Measurements from ENCODE around the gene TEDC1. TPM values are rescaled to one million over a fixed set of nuclear protein-coding genes. Genes with fewer than 3 reads are reported as not detected.

Gene TEDC1
- total RNA-seq, 2 experiments from 2014 or later: 43.3 to 47.6 TPM

- DNase-seq (peak; percentile 70), ATAC-seq (ENCODE audit: low read depth) (no peak)
- H3K27ac Mint-ChIP-seq: peak overlapping the region; percentile 91
- peaks cover 20% of the 10 kb centered on the region for H3K4me1 Mint-ChIP-seq
- H3K4me3 Mint-ChIP-seq: peak overlapping the region; percentile 78
- POLR2A ChIA-PET: interaction anchor here (5.7 kb wide), 1 partner anchor 7 kb away, joined by 118 read pairs; no protein-coding TSS in a partner anchor
- no peaks in the 10 kb centered on the region for H3K36me3 Mint-ChIP-seq
- no peaks in the 10 kb centered on the region for H3K27me3 Mint-ChIP-seq
- H3K9me3 Mint-ChIP-seq: no peaks in the 10 kb centered on the region
Observed at GRCh38 chr14:105487986-105488777, 2.9 kb upstream of the TEDC1 start.

DNA sequence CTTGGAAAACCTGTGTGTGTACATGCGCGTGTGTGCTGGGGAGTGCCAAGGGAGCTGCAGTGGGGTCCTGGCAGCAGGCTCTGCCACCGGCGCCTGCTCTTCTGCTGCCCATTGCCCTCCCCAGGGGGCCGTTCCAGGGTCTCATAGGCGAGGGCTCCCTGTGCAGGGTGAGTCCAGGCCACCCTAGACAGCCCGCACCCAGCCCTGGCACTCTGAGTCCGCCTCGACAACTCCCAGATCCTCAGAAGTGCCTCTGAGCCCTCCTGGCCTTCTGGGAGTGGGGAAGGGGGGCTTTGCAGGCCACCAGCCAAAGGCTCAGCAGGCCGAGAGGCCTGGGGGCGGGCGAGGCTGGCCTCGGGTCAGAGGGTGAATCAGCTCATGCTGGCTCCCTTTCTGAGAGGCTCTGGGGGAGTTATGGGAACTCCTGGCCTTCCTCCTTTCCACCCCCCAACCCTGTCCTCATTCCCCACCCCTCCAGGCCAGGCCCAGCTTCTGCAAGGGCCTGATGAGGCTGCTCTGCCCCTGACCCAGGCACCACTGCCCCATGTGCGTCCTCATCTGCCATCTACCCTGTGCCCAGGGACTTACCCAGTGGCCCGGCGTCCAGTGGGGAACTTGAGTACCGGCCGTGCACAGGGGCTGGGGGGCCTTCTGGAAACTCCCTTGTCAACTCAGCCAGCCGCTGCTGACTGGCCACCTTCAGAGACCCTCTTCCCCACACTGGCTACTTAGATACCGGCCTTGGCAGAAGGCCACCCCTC, 2.1 kb upstream of the TEDC1 start:
- Mint-ChIP-seq H3K36me3 (no peaks in the 10 kb centered on the region), H3K27ac (peak overlapping the region; percentile 82), H3K27me3 (no peaks in the 10 kb centered on the region), H3K9me3 (no peaks in the 10 kb centered on the region), H3K4me1 (peaks cover 20% of the 10 kb centered on the region), H3K4me3 (peak overlapping the region; percentile 78)
- POLR2A ChIA-PET: interaction anchor here (0.8 to 5.7 kb wide), 10 partner anchors 7 to 468 kb away, joined by 3 to 118 read pairs (median 6); partner anchors contain the start of genes BRF1, CDCA4, PACS2 and TEX22
- ATAC-seq (ENCODE audit: low read depth): no peak
- no peak for DNase-seq

DNA sequence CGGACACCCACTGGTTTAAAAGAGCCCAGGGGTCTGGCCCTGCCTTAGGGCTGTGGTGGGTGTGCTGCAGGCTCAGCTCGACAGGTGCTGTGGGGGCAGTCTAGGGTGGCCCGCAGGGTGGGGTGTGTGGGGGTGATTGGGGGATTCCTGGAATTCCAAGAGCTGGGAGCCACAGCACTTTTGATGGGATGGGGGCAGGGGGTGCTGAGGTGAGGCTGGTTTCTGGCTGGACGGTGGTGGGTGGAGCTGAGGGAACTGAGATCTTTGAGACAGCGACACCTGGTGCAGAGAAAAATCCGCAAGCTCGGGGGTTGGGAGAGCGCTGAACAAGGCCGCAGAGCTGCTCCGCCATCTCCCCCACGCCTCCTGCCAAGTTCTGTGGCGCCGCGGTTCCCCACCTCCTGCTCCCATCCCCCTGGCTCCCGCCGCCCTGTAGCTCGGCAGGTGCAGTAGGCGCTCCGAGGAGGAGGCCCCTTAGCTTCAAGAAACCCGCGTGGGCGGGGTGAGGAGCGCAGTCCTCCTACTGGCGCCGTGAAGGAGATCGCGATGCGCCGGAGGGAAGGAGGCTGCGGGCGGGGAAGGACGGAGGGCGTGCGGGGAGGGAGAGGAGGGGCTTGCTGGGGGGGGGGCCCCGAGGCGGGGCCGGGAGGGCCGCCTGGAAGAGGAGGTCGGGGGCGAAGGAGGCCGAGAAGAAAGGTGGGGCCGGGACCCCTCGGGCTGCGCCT, 1.3 kb upstream of the TEDC1 start:
- peak overlapping the region; percentile 82 for H3K27ac Mint-ChIP-seq
- POLR2A ChIA-PET: interaction anchor here (0.7 to 5.7 kb wide), 13 partner anchors 8 to 469 kb away, joined by 3 to 118 read pairs (median 4); partner anchors contain the start of genes BRF1, CDCA4, PACS2 and TEX22
- H3K36me3 Mint-ChIP-seq: no peaks in the 10 kb centered on the region
- no peaks in the 10 kb centered on the region for H3K27me3 Mint-ChIP-seq
- peak overlapping the region; percentile 78 for H3K4me3 Mint-ChIP-seq
- no peaks in the 10 kb centered on the region for H3K9me3 Mint-ChIP-seq
- DNase-seq (peak; percentile 85), ATAC-seq (ENCODE audit: low read depth) (peak; percentile 3)
- H3K4me1 Mint-ChIP-seq: peaks cover 15% of the 10 kb centered on the region

GRCh38 chr14:105490267-105490571, 827 bp upstream of the TEDC1 start:
- H3K4me3 Mint-ChIP-seq: peak overlapping the region; percentile 78
- no peaks in the 10 kb centered on the region for H3K27me3 Mint-ChIP-seq
- POLR2A ChIA-PET: interaction anchor here (0.7 to 5.7 kb wide), 12 partner anchors 9 to 469 kb away, joined by 3 to 118 read pairs (median 4); partner anchors contain the start of genes BRF1, CDCA4 and TEX22
- DNase-seq (no peak), ATAC-seq (ENCODE audit: low read depth) (peak; percentile 1)
- no peak overlapping the region for H3K27ac Mint-ChIP-seq
- no peaks in the 10 kb centered on the region for H3K36me3 Mint-ChIP-seq
- H3K4me1 Mint-ChIP-seq: peaks cover 15% of the 10 kb centered on the region
- H3K9me3 Mint-ChIP-seq: no peaks in the 10 kb centered on the region

DNA sequence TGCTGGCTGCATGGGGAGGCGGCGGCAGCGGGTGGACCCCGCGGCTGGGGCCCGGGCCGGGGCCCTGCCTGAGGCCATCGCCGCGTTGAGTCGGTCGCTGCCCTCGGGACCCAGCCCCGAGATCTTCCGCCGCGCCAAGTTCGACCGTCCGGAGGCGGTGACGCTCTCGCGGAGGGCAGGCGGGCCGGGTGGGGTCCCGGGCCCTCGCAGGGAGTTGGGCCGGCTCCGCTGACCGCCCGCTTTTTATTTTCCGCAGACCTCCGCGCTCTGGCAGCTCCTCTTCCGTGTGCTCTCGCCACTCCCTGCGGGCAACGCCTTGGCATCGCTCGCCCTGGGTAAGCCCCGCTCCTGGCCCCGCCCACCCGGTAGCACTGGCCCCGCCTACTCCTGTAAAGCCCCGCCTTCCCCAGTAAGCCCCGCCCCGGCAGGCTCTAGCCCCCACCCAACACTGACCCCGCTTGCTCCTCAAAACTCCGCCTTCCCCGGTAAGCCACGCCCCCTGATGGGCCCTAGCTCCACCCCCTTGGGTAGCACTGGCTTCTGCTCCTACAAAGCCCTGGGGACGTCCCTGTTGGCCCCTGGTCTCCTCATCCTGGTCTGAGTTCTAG, 424 bp downstream of the TEDC1 start:
- DNase-seq (peak; percentile 92), ATAC-seq (ENCODE audit: low read depth) (peak; percentile 3)
- peak overlapping the region; percentile 87 for H3K4me3 Mint-ChIP-seq
- peak overlapping the region; percentile 93 for H3K27ac Mint-ChIP-seq
- no peaks in the 10 kb centered on the region for H3K27me3 Mint-ChIP-seq
- no peaks in the 10 kb centered on the region for H3K36me3 Mint-ChIP-seq
- H3K4me1 Mint-ChIP-seq: peaks cover 15% of the 10 kb centered on the region
- POLR2A ChIA-PET: interaction anchor here (0.7 to 5.7 kb wide), 6 partner anchors 10 to 243 kb away, joined by 3 to 118 read pairs (median 4); partner anchors contain the start of genes BRF1 and BTBD6
- H3K9me3 Mint-ChIP-seq: no peaks in the 10 kb centered on the region

DNA sequence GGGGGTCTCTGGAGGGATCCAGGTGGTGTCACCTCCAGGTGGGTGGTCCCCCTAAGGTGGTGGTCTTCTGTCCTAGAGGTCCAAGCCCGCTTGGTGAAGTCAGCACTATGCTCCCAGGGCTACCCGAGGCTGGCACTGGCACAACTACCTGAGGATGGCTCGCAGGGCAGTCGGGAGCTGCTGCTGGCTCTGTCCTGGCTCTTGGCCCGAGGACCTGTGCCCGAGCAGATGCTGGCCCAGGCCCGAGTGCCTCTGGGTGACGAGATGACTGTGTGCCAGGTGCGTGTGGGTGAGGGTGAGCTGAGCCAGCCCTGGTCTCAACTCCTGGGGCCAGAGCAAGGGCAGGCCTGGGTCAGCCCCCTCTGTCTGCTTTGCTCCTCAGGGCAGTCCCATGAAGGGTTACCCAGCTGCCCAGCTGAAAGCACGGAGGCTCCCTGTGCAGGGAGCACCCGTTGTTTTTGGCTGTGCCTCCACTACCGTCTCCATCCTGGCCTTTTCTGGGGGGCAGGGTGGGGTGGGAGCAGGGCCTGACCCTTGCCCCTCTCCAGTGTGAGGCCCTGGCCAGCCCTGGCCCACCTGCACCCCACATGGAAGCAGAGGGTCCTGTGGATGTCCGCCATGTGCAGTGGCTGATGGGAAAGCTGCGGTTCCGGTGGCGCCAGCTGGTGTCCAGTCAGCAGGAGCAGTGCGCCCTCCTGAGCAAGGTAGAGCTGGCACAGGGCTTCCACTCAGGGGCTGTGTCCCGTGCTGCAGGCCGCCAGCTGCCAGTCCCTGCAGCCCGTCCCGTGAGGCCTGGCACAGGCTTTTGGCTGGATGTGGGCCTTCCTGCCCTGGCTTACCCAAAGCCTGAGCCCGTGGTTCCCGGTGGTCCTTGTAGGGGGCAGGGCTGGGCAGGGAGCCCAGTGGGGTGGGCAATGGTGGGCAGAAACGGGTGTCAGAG, 1.3 kb downstream of the TEDC1 start:
- peak overlapping the region; percentile 87 for H3K4me3 Mint-ChIP-seq
- H3K4me1 Mint-ChIP-seq: peaks cover 15% of the 10 kb centered on the region
- peak overlapping the region; percentile 93 for H3K27ac Mint-ChIP-seq
- no peaks in the 10 kb centered on the region for H3K9me3 Mint-ChIP-seq
- POLR2A ChIA-PET: interaction anchor here (0.7 to 5.7 kb wide), 5 partner anchors 9 to 244 kb away, joined by 3 to 118 read pairs (median 4); partner anchors contain the start of genes BRF1 and BTBD6
- no peaks in the 10 kb centered on the region for H3K36me3 Mint-ChIP-seq
- H3K27me3 Mint-ChIP-seq: no peaks in the 10 kb centered on the region
- ATAC-seq (ENCODE audit: low read depth): no peak
- DNase-seq: peak; percentile 32

DNA sequence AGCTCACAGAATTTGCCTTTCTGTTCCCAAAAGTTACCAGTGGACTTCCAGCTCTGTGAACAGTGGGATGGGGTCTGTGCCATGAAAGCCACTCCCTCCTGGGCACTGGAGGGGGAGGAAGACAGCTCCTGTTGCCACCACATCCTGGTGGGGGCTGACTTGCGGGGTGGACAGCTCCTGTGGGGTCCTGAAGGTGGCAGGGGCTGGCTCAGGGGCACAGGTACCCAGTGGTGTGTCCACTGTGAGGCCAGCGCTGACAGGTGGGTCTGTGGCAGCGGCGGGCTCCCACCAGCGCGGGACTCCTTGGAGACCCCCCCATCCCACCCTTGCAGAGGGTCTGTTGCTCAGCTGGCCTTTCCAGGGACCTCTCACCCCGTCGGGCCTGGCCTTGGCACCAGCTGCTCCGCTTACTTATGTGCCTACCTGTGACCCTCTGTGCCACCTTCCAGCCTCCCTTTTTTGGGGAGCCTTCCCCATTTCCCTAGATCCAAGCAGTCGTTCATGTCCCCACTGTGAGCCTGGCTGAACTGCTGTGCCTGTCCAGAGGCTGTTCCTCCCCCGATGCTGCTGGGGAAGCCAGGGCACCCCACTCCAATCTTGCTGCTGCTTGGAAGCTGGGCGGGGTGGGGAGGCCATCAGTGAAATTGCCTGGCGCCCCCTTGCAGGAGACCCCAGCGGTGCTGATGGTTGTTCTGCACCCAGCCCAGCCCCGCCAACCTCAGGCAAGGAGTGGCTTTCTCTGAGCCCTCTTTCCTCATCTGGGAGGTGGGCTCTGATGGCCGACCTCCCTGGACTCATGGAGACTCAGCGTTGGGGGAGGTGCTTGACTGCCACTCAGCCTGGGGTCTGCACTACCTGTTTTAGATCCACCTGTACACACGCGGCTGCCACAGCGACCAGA, 2.2 kb downstream of the TEDC1 start:
- Mint-ChIP-seq H3K27me3 (no peaks in the 10 kb centered on the region), H3K9me3 (no peaks in the 10 kb centered on the region), H3K4me3 (no peak overlapping the region), H3K36me3 (no peaks in the 10 kb centered on the region), H3K4me1 (peaks cover 15% of the 10 kb centered on the region), H3K27ac (no peak overlapping the region)
- ATAC-seq (ENCODE audit: low read depth) (no peak), DNase-seq (peak; percentile 34)
- POLR2A ChIA-PET: interaction anchor here (5.7 kb wide), 1 partner anchor 12 kb away, joined by 118 read pairs; no protein-coding TSS in a partner anchor

DNA sequence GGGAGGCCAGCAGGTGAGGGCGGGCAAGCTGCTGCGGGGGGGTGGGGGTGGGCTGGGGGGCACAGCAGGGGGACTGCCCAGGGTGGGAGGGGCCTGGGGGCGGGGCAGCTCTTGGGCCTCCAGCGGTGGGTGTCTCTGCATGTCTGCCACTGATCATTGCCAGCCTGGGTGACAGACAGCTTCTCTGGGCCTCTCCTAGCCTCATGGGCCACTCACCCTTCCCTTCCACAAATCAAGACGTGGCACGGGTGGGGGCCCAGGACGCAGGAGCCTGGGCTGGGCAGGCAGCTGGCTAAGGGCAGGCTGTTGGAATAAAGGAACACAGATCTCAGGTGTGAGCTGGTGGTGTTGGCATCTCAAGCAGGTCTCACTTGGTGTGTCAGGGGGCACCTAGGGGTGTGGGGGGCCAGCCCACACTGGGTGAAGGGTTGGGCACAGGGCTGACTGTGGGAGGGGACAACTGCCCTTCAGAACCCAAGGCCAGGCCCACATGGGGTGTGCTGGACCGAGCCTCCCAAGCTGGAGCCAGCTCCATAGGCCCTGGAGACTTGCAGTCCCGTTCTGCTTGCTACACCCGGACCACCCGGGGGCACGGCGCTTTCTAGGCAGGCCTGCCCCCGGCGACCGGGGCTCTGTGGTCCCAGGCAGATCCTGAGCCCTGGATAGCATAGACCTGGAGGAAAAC, 3.0 kb downstream of the TEDC1 start:
- H3K27ac Mint-ChIP-seq: no peak overlapping the region
- H3K4me3 Mint-ChIP-seq: no peak overlapping the region
- H3K9me3 Mint-ChIP-seq: no peaks in the 10 kb centered on the region
- H3K4me1 Mint-ChIP-seq: peaks cover 11% of the 10 kb centered on the region
- H3K27me3 Mint-ChIP-seq: no peaks in the 10 kb centered on the region
- POLR2A ChIA-PET: interaction anchor here (5.7 kb wide), 1 partner anchor 12 kb away, joined by 118 read pairs; no protein-coding TSS in a partner anchor
- DNase-seq (peak; percentile 28), ATAC-seq (ENCODE audit: low read depth) (no peak)
- no peaks in the 10 kb centered on the region for H3K36me3 Mint-ChIP-seq

DNA sequence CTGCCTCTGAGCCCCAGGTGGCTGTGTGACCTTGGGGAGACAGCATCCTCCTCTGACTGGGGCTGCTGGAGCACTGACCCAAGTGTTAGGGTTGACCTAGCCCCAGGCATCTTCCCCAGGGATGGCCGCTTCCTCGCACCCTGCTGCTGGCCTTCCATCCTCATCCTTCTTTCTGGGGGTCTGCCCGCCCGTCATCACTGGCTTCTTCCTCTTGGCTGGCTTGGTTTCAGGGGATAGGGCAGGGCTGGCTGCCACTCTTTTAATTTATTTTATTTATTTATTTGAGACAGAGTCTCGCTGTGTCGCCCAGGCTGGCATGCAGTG, 3.5 kb downstream of the TEDC1 start:
- Mint-ChIP-seq H3K9me3 (no peaks in the 10 kb centered on the region), H3K27me3 (no peaks in the 10 kb centered on the region), H3K36me3 (no peaks in the 10 kb centered on the region), H3K27ac (no peak overlapping the region), H3K4me1 (peaks cover 6% of the 10 kb centered on the region), H3K4me3 (no peak overlapping the region)
- POLR2A ChIA-PET: no interaction called here
- ATAC-seq (ENCODE audit: low read depth) (no peak), DNase-seq (no peak)

DNA sequence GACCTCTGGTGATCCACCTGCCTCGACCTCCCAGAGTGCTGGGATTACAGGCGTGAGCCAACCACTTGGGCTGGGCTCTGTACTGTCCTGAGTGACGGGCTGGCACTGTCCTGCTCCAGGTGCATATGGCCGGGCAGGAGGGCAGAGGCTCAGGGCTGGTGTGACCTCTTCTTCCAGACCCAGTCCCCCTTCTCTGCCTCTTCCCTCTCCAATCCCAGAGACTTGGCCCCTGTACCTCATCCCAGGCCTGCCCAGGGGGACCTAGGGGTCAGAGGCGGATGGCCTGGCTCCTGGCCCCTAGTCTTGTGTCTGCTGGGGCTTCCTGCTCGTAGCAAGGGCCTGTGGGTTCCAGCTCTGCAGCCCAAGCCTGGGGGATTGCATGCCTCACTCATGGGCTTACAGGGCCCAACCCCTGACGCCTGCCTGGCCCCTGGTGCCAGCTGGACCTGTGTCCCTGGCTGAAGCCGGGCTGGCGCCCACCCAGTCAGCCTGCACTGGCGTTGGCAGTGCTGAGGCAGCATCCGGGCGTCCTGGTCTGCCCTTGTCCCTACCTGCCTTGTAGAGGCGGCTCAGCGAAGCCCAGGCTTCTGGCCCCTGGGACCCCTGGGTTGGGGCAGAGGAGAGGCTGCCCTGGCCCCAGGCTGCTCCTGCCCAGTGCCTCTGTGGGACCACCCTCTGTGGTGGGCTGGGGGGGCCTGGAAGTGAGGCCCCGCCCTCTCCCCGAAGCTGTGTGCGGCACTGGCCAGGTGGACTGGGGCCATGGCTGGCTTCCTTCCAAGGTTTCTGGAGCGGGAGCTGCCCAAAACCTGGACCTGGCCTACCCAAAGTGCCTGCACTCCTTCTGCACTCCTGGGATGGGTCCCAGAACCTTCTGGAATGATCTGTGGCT, 4.3 kb downstream of the TEDC1 start:
- H3K4me1 Mint-ChIP-seq: peaks cover 5% of the 10 kb centered on the region
- POLR2A ChIA-PET: no interaction called here
- no peak overlapping the region for H3K4me3 Mint-ChIP-seq
- no peak overlapping the region for H3K27ac Mint-ChIP-seq
- no peaks in the 10 kb centered on the region for H3K9me3 Mint-ChIP-seq
- no peaks in the 10 kb centered on the region for H3K27me3 Mint-ChIP-seq
- DNase-seq: no peak
- no peaks in the 10 kb centered on the region for H3K36me3 Mint-ChIP-seq
- ATAC-seq (ENCODE audit: low read depth): no peak

Measured in activated naive CD8-positive, alpha-beta T cell treated with anti-CD3 and anti-CD28 coated beads, Interleukin-2, amount 10 ng/mL, durations not matched to agents 7 days and 5 days (primary cell).